Gastroesophageal sphincter (tissue), 4 donors: ENCODE measurements around the gene PCNA. TPM values are rescaled to one million over a fixed set of nuclear protein-coding genes. Genes with fewer than 3 reads are reported as not detected.

ENCODE experiments used
- ATAC-seq: fragments of 150-250 bp; one replicate; pipeline ENCODE4 v1.9.1; 2016; ENCODE audit warnings: mild to moderate bottlenecking, moderate library complexity
- H3K27ac ChIP-seq, 4 donors: fragments of 200-600 bp; sonication (generic) in 3 of 4; 1 replicate in 3 of 4; 2 replicates in 1 of 4; pipeline ENCODE4 v1.5.1; 2016 to 2019
- H3K27me3 ChIP-seq: fragments of 200-600 bp; sonication (generic); one replicate; pipeline ENCODE4 v1.5.1; 2019
- H3K36me3 ChIP-seq, 2 donors: fragments of 200-600 bp; sonication (generic); one replicate each; pipeline ENCODE4 v1.5.1; 2019; ENCODE audit warnings: control low read depth in 1 of 2
- H3K4me1 ChIP-seq, 3 donors: fragments of 200-600 bp; sonication (generic); 1 replicate in 2 of 3; 2 replicates in 1 of 3; pipeline ENCODE4 v1.5.1; 2016 to 2019; ENCODE audit warnings: control low read depth in 2 of 3
- H3K4me3 ChIP-seq, 2 donors: fragments of 200-600 bp; sonication (generic); one replicate each; pipeline ENCODE4 v1.5.1; 2019; ENCODE audit warnings: mild to moderate bottlenecking in 1 of 2, moderate library complexity in 1 of 2
- H3K9me3 ChIP-seq, 3 donors: fragments of 200-600 bp; sonication (generic); one replicate each; pipeline ENCODE4 v1.5.1; 2017 to 2019; ENCODE audit warnings: control low read depth in 2 of 3
- CTCF ChIP-seq, 4 experiments: fragments of 200-600 bp in 2 of 4; fragments of 450-650 bp in 2 of 4; sonication (generic) in 1 of 4; IDR thresholded peaks; one replicate each; pipeline ENCODE4 v1.5.1; 2017 to 2019; ENCODE audit warnings: antibody characterized with exemption in 4 of 4, mild to moderate bottlenecking in 2 of 4, moderate library complexity in 2 of 4
- EP300 ChIP-seq: sonication (generic); formaldehyde crosslinking; IDR thresholded peaks from one replicate; pipeline ENCODE4 v1.6.1; 2017; ENCODE audit warnings: antibody characterized with exemption, mild to moderate bottlenecking
- POLR2A ChIP-seq, 2 donors: fragments of 450-650 bp; IDR thresholded peaks; one replicate each; pipeline ENCODE4 v1.6.1; 2017; ENCODE audit warnings: antibody characterized with exemption in 2 of 2, mild to moderate bottlenecking in 2 of 2, moderate library complexity in 1 of 2
- POLR2AphosphoS5 ChIP-seq: sonication (generic); formaldehyde crosslinking; IDR thresholded peaks from one replicate; pipeline ENCODE4 v1.6.1; 2017; ENCODE audit warnings: antibody characterized with exemption
- WGBS, 2 donors: methylation state at CpG; one replicate each; pipeline ENCODE4 v1.1.5; 2018; ENCODE audit warnings: low coverage in 1 of 2; 5-methylcytosine and 5-hydroxymethylcytosine counted together
- total RNA-seq, 4 donors: library from RNA; depleted of rRNA; stranded (reverse); fragments of >200 nt; gene quantifications; one replicate each; pipeline ENCODE4 v1.1.0, GENCODE V29; 2016

PCNA gene
- total RNA-seq, 4 donors from 2014 or later: 21.9 to 52.8 (median 39.2) TPM

GRCh38 chr20:5153612-5154542 is 34.1 kb upstream of the PCNA start:
- Histone ChIP-seq H3K27ac (no peak overlapping the region), H3K36me3 (no peaks in the 10 kb centered on the region), H3K4me1 (peaks cover 0 to 91% (median 37%) of the 10 kb centered on the region in 3 donors), H3K27me3 (no peaks in the 10 kb centered on the region), H3K4me3 (no peak overlapping the region), H3K9me3 (no peaks in the 10 kb centered on the region)
- ATAC-seq: no peak
- WGBS, 2 donors: 79 to 87% methylated on average over 2 to 3 of the region's 5 CpGs
- no peak for TF ChIP-seq POLR2A (IDR thresholded peaks at IDR 0.05)
- no peak for TF ChIP-seq POLR2AphosphoS5
- no peak for TF ChIP-seq CTCF (IDR thresholded peaks at IDR 0.05)
- no peak for TF ChIP-seq EP300

GRCh38 chr20:5153152-5153467 is 33.4 kb upstream of the PCNA start:
- H3K27ac ChIP-seq: no peak overlapping the region
- ATAC-seq: no peak
- H3K4me3 ChIP-seq: no peak overlapping the region
- 81 to 90% methylated on average over 2 to 3 of the region's 3 CpGs for WGBS, 2 donors
- no peaks in the 10 kb centered on the region for H3K9me3 ChIP-seq
- peaks cover 0 to 94% (median 41%) of the 10 kb centered on the region in 3 donors for H3K4me1 ChIP-seq
- H3K36me3 ChIP-seq: no peaks in the 10 kb centered on the region
- TF ChIP-seq EP300 (no peak), CTCF (IDR thresholded peaks at IDR 0.05) (no peak), POLR2A (IDR thresholded peaks at IDR 0.05) (no peak), POLR2AphosphoS5 (no peak)
- no peaks in the 10 kb centered on the region for H3K27me3 ChIP-seq

GRCh38 chr20:5150226-5151076 is 30.7 kb upstream of the PCNA start:
- Histone ChIP-seq H3K27ac (peak overlapping the region in 3 of 4 donors; percentile 24 to 62 (median 26)), H3K4me1 (peaks cover 0 to 97% (median 44%) of the 10 kb centered on the region in 3 donors)

GRCh38 chr20:5149892-5150225 is 30.1 kb upstream of the PCNA start:
- ATAC-seq: no peak
- H3K27ac ChIP-seq: peak overlapping the region in 3 of 4 donors; percentile 24 to 62 (median 30)
- no peak overlapping the region for H3K4me3 ChIP-seq
- no peaks in the 10 kb centered on the region for H3K36me3 ChIP-seq
- no peaks in the 10 kb centered on the region for H3K9me3 ChIP-seq
- WGBS, 2 donors: 67 to 89% methylated on average over 1 to 3 of the region's 3 CpGs
- TF ChIP-seq POLR2A (IDR thresholded peaks at IDR 0.05) (no peak), POLR2AphosphoS5 (no peak), EP300 (no peak), CTCF (IDR thresholded peaks at IDR 0.05) (no peak)
- H3K27me3 ChIP-seq: no peaks in the 10 kb centered on the region
- H3K4me1 ChIP-seq: peaks cover 1 to 97% (median 50%) of the 10 kb centered on the region in 3 donors

More at GRCh38 chr20:5150226-5151076, 30.7 kb upstream of the PCNA start:
- Histone ChIP-seq H3K9me3 (no peaks in the 10 kb centered on the region), H3K27me3 (no peaks in the 10 kb centered on the region), H3K36me3 (no peaks in the 10 kb centered on the region), H3K4me3 (no peak overlapping the region)
- 51 to 63% methylated on average over 3 to 8 of the region's 13 CpGs for WGBS, 2 donors
- TF ChIP-seq POLR2A (IDR thresholded peaks at IDR 0.05) (no peak), POLR2AphosphoS5 (no peak), CTCF (IDR thresholded peaks at IDR 0.05) (no peak)
- peak; percentile 31 for ATAC-seq
